GM21515 (cell line): Measurements from ENCODE around the gene NEDD4L.

Experiments used
- ATAC-seq: cut with Tn5 transposase; IDR thresholded peaks from one replicate; pipeline ENCODE4 v1.9.1; 2021; ENCODE audit not compliant: unreplicated experiment

NEDD4L gene

GRCh38 chr18:58336605-58337004 lies 292.6 kb downstream of the NEDD4L start:
- ATAC-seq: no peak

GRCh38 chr18:58337285-58337684 lies 293.3 kb downstream of the NEDD4L start:
- no peak for ATAC-seq

- ATAC-seq: no peak
These were observed 293.7 kb downstream of the NEDD4L start for GRCh38 chr18:58337686-58338085.

GRCh38 chr18:58338141-58338540 lies 294.1 kb downstream of the NEDD4L start:
- ATAC-seq: no peak

- ATAC-seq: no peak
These were observed 295.1 kb downstream of the NEDD4L start for GRCh38 chr18:58338961-58339592.

GRCh38 chr18:58339890-58340289 lies 295.9 kb downstream of the NEDD4L start:
- ATAC-seq: no peak

- ATAC-seq: no peak
These were observed 297.9 kb downstream of the NEDD4L start for GRCh38 chr18:58341916-58342315.

- ATAC-seq: no peak
These were observed 300.1 kb downstream of the NEDD4L start for GRCh38 chr18:58344080-58344670.

GRCh38 chr18:58344861-58345463 lies 300.9 kb downstream of the NEDD4L start:
- no peak for ATAC-seq

- ATAC-seq: no peak
These were observed 301.8 kb downstream of the NEDD4L start for GRCh38 chr18:58345875-58346274.

- ATAC-seq: no peak
These were observed 303.1 kb downstream of the NEDD4L start for GRCh38 chr18:58347135-58347534.

GRCh38 chr18:58348517-58348916 lies 304.5 kb downstream of the NEDD4L start:
- no peak for ATAC-seq

- no peak for ATAC-seq
These were observed 304.9 kb downstream of the NEDD4L start for GRCh38 chr18:58348951-58349350.

- ATAC-seq: no peak
These were observed 305.6 kb downstream of the NEDD4L start for GRCh38 chr18:58349650-58350049.

GRCh38 chr18:58350526-58350925 lies 306.5 kb downstream of the NEDD4L start:
- ATAC-seq: no peak

GRCh38 chr18:58351776-58352175 lies 307.8 kb downstream of the NEDD4L start:
- no peak for ATAC-seq

GRCh38 chr18:58353581-58353980 lies 309.6 kb downstream of the NEDD4L start:
- ATAC-seq: no peak

GRCh38 chr18:58354051-58354450 lies 310.0 kb downstream of the NEDD4L start:
- no peak for ATAC-seq

- no peak for ATAC-seq
These were observed 310.8 kb downstream of the NEDD4L start for GRCh38 chr18:58354791-58355190.

- ATAC-seq: no peak
These were observed 311.2 kb downstream of the NEDD4L start for GRCh38 chr18:58355243-58355642.

GRCh38 chr18:58359218-58359617 lies 315.2 kb downstream of the NEDD4L start:
- no peak for ATAC-seq

- no peak for ATAC-seq
These were observed 315.6 kb downstream of the NEDD4L start for GRCh38 chr18:58359620-58360019.

GRCh38 chr18:58360324-58360723 lies 316.3 kb downstream of the NEDD4L start:
- no peak for ATAC-seq
